Parathyroid adenoma (tissue), 2 donors: ENCODE data around the gene HIGD1C.
"Not testable (repeated sequence)": the region's sequence is repeated elsewhere in the genome, so short reads cannot be mapped to it uniquely, and the experiment has no call there.

ENCODE experiments used
- H2AFZ ChIP-seq: fragments of 300-600 bp; sonication (generic); one replicate; pipeline ENCODE4 v1.7.0; 2017; ENCODE audit warnings: antibody characterized with exemption, mild to moderate bottlenecking
- H3K27ac ChIP-seq: fragments of 300-600 bp; sonication (generic); one replicate; pipeline ENCODE4 v1.7.0; 2017
- H3K27me3 ChIP-seq: fragments of 300-600 bp; sonication (generic); one replicate; pipeline ENCODE4 v1.7.0; 2017; ENCODE audit warnings: low read length; ENCODE audit not compliant: control insufficient read depth, insufficient read depth
- H3K36me3 ChIP-seq: fragments of 300-600 bp; sonication (generic); one replicate; pipeline ENCODE4 v1.7.0; 2017; ENCODE audit warnings: low read length; ENCODE audit not compliant: control insufficient read depth, insufficient read depth
- H3K4me1 ChIP-seq: fragments of 300-600 bp; sonication (generic); one replicate; pipeline ENCODE4 v1.7.0; 2017; ENCODE audit warnings: control low read depth
- H3K4me2 ChIP-seq: fragments of 300-600 bp; sonication (generic); one replicate; pipeline ENCODE4 v1.7.0; 2017; ENCODE audit warnings: low read length
- H3K4me3 ChIP-seq: fragments of 300-600 bp; sonication (generic); one replicate; pipeline ENCODE4 v1.7.0; 2017; ENCODE audit warnings: low read depth, low read length
- H3K79me2 ChIP-seq: fragments of 300-600 bp; sonication (generic); one replicate; pipeline ENCODE4 v1.7.0; 2017; ENCODE audit warnings: control low read depth
- H3K9ac ChIP-seq: fragments of 300-600 bp; sonication (generic); one replicate; pipeline ENCODE4 v1.7.0; 2017; ENCODE audit warnings: mild to moderate bottlenecking
- H3K9me3 ChIP-seq: fragments of 300-600 bp; sonication (generic); one replicate; pipeline ENCODE4 v1.7.0; 2017; ENCODE audit warnings: low read length; ENCODE audit not compliant: control insufficient read depth
- TF ChIP-seq, protein P1 (sequence below): fragments of 300-600 bp; sonication (generic); IDR thresholded peaks from one replicate; pipeline ENCODE4 v1.7.0; 2017; ENCODE audit warnings: antibody characterized with exemption, mild to moderate bottlenecking
- donor health status: primary hyperparathyroidism.

HIGD1C gene

DNA sequence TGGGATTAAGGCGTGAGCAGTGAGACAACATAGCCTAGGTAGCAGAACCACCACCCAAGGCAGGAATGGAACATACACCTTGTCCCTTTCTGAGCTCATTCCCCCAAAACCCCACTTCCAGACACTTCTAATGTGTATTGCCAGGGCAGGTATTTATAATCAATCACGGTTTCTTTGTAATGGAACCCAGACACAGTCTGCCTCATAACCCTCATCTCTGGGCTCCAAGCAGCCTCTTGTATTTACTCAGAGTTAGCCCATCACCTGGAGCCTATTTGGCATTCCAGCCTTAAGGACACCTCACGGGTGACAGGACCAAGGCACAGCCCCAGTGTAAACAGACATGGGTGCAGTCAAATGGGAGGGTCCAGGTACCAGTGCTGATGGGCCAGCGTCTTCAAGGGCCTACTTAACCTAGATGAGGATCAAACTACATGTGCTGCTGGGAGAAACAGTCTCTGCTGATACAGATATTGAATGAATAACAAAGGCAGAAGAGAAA is 2.5 kb upstream of the HIGD1C start:
- TF ChIP-seq, protein P1, sequence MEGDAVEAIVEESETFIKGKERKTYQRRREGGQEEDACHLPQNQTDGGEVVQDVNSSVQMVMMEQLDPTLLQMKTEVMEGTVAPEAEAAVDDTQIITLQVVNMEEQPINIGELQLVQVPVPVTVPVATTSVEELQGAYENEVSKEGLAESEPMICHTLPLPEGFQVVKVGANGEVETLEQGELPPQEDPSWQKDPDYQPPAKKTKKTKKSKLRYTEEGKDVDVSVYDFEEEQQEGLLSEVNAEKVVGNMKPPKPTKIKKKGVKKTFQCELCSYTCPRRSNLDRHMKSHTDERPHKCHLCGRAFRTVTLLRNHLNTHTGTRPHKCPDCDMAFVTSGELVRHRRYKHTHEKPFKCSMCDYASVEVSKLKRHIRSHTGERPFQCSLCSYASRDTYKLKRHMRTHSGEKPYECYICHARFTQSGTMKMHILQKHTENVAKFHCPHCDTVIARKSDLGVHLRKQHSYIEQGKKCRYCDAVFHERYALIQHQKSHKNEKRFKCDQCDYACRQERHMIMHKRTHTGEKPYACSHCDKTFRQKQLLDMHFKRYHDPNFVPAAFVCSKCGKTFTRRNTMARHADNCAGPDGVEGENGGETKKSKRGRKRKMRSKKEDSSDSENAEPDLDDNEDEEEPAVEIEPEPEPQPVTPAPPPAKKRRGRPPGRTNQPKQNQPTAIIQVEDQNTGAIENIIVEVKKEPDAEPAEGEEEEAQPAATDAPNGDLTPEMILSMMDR: no peak
- H3K4me2 ChIP-seq: no peak overlapping the region
- no peak overlapping the region for H3K9ac ChIP-seq
- H3K27ac ChIP-seq: no peak overlapping the region
- H3K4me3 ChIP-seq: no peak overlapping the region
- H3K36me3 ChIP-seq: no peaks in the 10 kb centered on the region
- H3K9me3 ChIP-seq: no peaks in the 10 kb centered on the region
- no peaks in the 10 kb centered on the region for H3K27me3 ChIP-seq
- H3K79me2 ChIP-seq: no peaks in the 10 kb centered on the region
- H3K4me1 ChIP-seq: no peaks in the 10 kb centered on the region
- H2AFZ ChIP-seq: no peak overlapping the region

DNA sequence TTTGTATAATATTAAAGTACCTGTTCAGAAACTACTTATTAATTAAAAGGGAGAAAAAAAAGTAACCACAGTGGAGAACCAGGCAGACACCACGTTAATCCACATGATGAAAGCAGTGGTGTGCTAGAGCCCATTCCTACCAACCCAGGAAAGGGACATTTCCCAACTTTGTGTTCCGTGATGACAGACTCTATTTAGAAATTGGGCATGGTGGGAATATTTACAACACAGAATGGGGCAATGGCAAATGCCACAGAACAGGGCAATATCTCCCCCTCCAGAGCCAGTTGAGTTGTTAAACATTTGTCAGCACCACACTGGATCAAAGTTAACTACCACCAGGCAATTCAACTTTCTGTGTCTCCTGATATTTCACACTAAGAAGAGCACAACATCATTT is 1.2 kb upstream of the HIGD1C start:
- Histone ChIP-seq H3K27ac (no peak overlapping the region), H3K27me3 (no peaks in the 10 kb centered on the region), H3K4me1 (no peaks in the 10 kb centered on the region), H3K36me3 (no peaks in the 10 kb centered on the region), H3K79me2 (no peaks in the 10 kb centered on the region), H3K9me3 (no peaks in the 10 kb centered on the region), H2AFZ (no peak overlapping the region), H3K4me3 (no peak overlapping the region), H3K4me2 (no peak overlapping the region), H3K9ac (no peak overlapping the region)
- TF ChIP-seq, protein P1: no peak

DNA sequence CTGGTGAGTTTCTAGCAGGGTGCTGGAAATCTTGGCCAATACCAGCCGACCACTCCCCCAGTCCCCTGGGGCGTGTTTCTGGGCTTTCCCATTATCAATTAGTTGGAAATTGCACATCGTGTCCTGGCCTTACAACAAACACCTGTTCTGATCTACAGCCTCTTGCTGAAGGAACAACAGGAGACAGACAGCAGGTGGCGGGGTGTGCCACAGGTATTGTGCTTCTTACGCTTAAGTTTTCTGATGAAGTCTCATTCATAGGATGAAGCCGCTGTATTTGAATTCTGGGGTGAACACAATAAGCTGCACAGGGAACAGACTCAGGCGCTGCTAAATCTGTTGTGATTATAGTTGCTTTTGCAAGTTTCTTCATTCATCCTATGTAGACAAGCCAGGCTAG is 703 bp downstream of the HIGD1C start:
- H3K9me3 ChIP-seq: no peaks in the 10 kb centered on the region
- no peaks in the 10 kb centered on the region for H3K4me1 ChIP-seq
- H3K4me2 ChIP-seq: no peak overlapping the region
- H3K79me2 ChIP-seq: no peaks in the 10 kb centered on the region
- H3K27ac ChIP-seq: no peak overlapping the region
- H3K9ac ChIP-seq: no peak overlapping the region
- TF ChIP-seq, protein P1: no peak
- H3K4me3 ChIP-seq: no peak overlapping the region
- no peaks in the 10 kb centered on the region for H3K27me3 ChIP-seq
- no peaks in the 10 kb centered on the region for H3K36me3 ChIP-seq
- no peak overlapping the region for H2AFZ ChIP-seq

DNA sequence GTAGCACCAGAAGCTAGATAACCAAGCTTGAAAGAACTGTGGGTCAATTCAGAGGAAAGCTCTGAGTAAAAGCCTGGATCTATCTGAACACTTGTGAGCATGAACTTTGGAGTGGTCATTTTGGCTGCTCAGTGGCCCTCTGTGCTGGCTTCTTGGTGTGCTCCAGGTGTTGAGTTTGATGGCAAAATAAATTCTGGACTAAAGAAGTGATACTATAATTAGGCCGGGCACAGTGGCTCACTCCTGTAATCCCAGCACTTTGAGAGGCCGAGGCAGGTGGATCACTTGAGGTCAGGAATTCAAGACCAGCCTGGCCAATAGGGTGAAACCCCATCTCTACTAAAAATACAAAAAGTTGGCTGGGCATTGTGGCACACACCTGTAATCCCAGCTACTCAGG is 2.4 kb downstream of the HIGD1C start:
- H3K9me3 ChIP-seq, H3K79me2 ChIP-seq, H3K36me3 ChIP-seq, H3K4me3 ChIP-seq, H3K9ac ChIP-seq, H3K4me2 ChIP-seq, H3K4me1 ChIP-seq, H2AFZ ChIP-seq, H3K27me3 ChIP-seq, H3K27ac ChIP-seq: not testable (repeated sequence)

DNA sequence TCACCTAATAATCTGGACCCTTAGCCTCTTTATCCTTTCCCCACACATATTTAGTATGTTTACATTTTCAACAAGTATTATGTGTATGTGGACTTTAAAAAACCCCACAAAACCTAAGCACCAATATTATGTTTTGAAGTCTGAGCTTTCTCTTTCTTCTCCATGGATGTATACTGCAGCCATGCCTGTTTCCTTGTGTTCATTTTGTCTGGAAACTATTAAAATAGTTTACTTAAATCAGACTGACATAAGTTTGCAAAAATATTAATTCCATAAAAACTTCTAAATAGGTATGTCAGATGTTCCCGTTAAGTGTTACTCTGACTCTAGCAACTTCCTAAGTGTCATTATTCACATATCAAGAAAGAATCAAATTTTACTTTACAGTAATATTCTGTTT is 2.9 kb downstream of the HIGD1C start:
- Histone ChIP-seq H3K9ac (no peak overlapping the region), H3K4me3 (no peak overlapping the region), H3K27ac (no peak overlapping the region), H3K4me2 (no peak overlapping the region), H3K79me2 (no peaks in the 10 kb centered on the region), H3K27me3 (no peaks in the 10 kb centered on the region), H3K4me1 (no peaks in the 10 kb centered on the region), H3K36me3 (no peaks in the 10 kb centered on the region), H2AFZ (no peak overlapping the region), H3K9me3 (no peaks in the 10 kb centered on the region)
- TF ChIP-seq, protein P1: no peak
